Lower lobe of right lung (tissue), 2 donors: ENCODE results near the gene SLC26A3. TPM values are rescaled to one million over a fixed set of nuclear protein-coding genes. Genes with fewer than 3 reads are reported as not detected.

ENCODE experiments used
- ATAC-seq, 2 donors: fragments of 200-7000 bp; cut with Tn5 transposase; one replicate each; pipeline ENCODE4 v1.9.1; 2020 to 2022; ENCODE audit warnings: mild to moderate bottlenecking in 2 of 2, moderate library complexity in 2 of 2
- DNase-seq: peaks from one replicate; pipeline ENCODE4 v3.0.0-alpha.2; 2020
- H3K27ac ChIP-seq: fragments of 200-600 bp; one replicate; pipeline ENCODE4 v1.8.0; 2022
- H3K27me3 ChIP-seq: fragments of 200-600 bp; one replicate; pipeline ENCODE4 v1.8.0; 2022; ENCODE audit warnings: low read depth
- H3K36me3 ChIP-seq: fragments of 200-600 bp; one replicate; pipeline ENCODE4 v1.8.0; 2022; ENCODE audit warnings: mild to moderate bottlenecking
- H3K4me1 ChIP-seq: fragments of 200-600 bp; one replicate; pipeline ENCODE4 v1.8.0; 2022
- H3K4me3 ChIP-seq: fragments of 200-600 bp; one replicate; pipeline ENCODE4 v1.8.0; 2022; ENCODE audit warnings: mild to moderate bottlenecking
- H3K9me3 ChIP-seq: fragments of 200-600 bp; one replicate; pipeline ENCODE4 v1.8.0; 2022
- intact Hi-C: fragments of 100-400 bp; cut with DNase I; formaldehyde crosslinking; loops from one replicate; pipeline ENCODE4 v1.11.0; 2022
- total RNA-seq: library from RNA; stranded (reverse); fragmentation: NEBNext Ultra II Directional; extraction: Animal tissue kit (Norgen Biotek cat#: 25700); gene quantifications from one replicate; pipeline ENCODE4 v1.2.1, GENCODE V29; 2021
- TF ChIP-seq, protein P1 (sequence below): fragments of 200-600 bp; IDR thresholded peaks from one replicate; pipeline ENCODE4 v1.8.0; 2022; ENCODE audit warnings: antibody characterized with exemption, mild to moderate bottlenecking
- donor health status: DM: no; HTN: yes; CAD: no; lungs with severe emphysema.

The SLC26A3 gene
- total RNA-seq, 1 donor from 2014 or later, result not detected

DNA sequence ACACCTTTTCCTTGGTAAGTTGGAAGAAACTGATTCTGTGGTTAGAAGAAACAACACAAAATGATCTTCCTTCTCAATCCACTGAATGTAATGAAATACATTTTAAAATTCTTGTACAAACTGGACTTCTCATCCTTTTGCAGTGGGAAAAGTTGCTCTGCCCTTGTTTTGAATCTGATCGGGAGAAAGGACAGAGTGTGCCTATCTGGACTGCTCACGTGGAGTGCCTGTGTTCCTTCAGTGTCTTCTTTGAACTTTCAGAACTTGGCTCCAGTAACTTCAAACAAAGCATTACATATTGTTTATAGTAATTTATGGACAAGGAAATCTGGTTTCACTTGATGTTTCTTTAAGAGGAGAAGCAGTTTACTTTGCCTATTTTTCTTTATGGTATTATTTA lies 17.1 kb downstream of the SLC26A3 start:
- intact Hi-C loops, result no loop called here
- H3K27ac ChIP-seq, result peak overlapping the region; percentile 3
- no peaks in the 10 kb centered on the region for H3K4me1 ChIP-seq
- no peaks in the 10 kb centered on the region for H3K27me3 ChIP-seq
- ATAC-seq, result no peak
- no peaks in the 10 kb centered on the region for H3K9me3 ChIP-seq
- TF ChIP-seq, protein P1, sequence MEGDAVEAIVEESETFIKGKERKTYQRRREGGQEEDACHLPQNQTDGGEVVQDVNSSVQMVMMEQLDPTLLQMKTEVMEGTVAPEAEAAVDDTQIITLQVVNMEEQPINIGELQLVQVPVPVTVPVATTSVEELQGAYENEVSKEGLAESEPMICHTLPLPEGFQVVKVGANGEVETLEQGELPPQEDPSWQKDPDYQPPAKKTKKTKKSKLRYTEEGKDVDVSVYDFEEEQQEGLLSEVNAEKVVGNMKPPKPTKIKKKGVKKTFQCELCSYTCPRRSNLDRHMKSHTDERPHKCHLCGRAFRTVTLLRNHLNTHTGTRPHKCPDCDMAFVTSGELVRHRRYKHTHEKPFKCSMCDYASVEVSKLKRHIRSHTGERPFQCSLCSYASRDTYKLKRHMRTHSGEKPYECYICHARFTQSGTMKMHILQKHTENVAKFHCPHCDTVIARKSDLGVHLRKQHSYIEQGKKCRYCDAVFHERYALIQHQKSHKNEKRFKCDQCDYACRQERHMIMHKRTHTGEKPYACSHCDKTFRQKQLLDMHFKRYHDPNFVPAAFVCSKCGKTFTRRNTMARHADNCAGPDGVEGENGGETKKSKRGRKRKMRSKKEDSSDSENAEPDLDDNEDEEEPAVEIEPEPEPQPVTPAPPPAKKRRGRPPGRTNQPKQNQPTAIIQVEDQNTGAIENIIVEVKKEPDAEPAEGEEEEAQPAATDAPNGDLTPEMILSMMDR, result no peak
- no peaks in the 10 kb centered on the region for H3K36me3 ChIP-seq
- no peak overlapping the region for H3K4me3 ChIP-seq
- DNase-seq, result no peak

DNA sequence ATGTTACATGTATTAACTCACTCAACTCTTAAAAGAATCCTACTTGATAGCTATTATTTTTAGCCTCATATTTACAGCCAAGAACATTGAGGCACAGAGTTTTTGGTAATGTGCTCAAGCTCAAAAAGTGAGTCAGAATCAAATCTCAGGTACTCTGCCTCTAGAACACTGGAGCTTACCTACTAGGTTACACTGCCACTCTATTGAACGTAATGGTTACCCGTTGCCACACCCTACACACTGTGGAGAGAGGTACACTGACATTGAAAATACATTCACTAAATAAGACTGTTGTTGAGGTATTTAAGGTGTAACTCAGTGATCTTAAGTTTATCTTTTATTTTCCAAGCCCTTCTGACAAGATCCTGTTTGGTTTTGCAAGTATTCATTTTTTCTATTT lies 17.9 kb downstream of the SLC26A3 start:
- H3K9me3 ChIP-seq, result no peaks in the 10 kb centered on the region
- H3K4me3 ChIP-seq, result no peak overlapping the region
- no peaks in the 10 kb centered on the region for H3K36me3 ChIP-seq
- no peak for DNase-seq
- no peaks in the 10 kb centered on the region for H3K4me1 ChIP-seq
- peak in 1 of 2 donors; percentile 78 for ATAC-seq
- no peaks in the 10 kb centered on the region for H3K27me3 ChIP-seq
- H3K27ac ChIP-seq, result peak overlapping the region; percentile 3
- intact Hi-C loops, result no loop called here
- TF ChIP-seq, protein P1, result no peak

DNA sequence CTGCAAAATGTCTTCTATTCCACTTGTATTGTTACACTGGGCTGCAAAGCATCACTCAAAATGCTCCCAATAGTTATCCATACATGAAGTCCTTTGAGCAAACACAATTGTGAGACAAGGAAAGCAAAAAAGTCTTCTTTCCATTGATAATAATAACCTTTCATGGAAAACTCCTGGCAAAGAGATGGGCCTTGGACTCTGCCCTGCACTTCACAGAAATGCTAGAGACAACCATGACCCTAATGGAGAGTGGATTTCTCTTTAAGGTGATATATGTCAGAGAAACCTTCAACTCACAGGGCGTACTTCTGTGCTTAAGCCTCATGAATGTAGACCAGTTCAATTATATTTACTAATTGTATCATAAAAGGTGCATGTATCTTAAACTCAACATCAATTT lies 19.4 kb downstream of the SLC26A3 start:
- no peak overlapping the region for H3K4me3 ChIP-seq
- TF ChIP-seq, protein P1, result no peak
- DNase-seq (no peak), ATAC-seq (no peak)
- no peaks in the 10 kb centered on the region for H3K9me3 ChIP-seq
- no peaks in the 10 kb centered on the region for H3K4me1 ChIP-seq
- no peaks in the 10 kb centered on the region for H3K27me3 ChIP-seq
- H3K27ac ChIP-seq, result no peak overlapping the region
- H3K36me3 ChIP-seq, result no peaks in the 10 kb centered on the region
- intact Hi-C loops, result no loop called here

DNA sequence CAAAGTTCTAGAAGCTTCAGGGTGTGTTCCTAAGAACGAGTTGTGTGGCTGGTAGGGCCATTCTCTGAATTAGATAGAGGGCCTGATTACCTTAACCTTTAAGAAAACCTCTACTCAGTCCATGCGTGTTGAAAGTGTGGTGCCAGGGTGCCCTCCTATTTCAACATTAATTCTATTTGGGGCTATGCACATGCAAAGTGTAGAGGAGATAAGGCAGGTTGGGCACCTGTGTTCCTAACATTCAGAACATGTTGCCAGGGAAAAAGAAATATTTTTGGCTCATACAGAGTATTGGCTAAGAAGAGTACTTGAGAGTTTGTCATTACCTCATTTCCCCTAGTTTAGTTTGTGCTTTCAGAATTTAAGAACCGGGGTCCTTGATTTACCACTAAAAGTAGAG lies 20.6 kb downstream of the SLC26A3 start:
- no peaks in the 10 kb centered on the region for H3K27me3 ChIP-seq
- H3K9me3 ChIP-seq, result no peaks in the 10 kb centered on the region
- no peak overlapping the region for H3K27ac ChIP-seq
- intact Hi-C loops, result no loop called here
- TF ChIP-seq, protein P1, result no peak
- no peaks in the 10 kb centered on the region for H3K4me1 ChIP-seq
- DNase-seq (no peak), ATAC-seq (peak; percentile 54 to 65)
- no peak overlapping the region for H3K4me3 ChIP-seq
- no peaks in the 10 kb centered on the region for H3K36me3 ChIP-seq

DNA sequence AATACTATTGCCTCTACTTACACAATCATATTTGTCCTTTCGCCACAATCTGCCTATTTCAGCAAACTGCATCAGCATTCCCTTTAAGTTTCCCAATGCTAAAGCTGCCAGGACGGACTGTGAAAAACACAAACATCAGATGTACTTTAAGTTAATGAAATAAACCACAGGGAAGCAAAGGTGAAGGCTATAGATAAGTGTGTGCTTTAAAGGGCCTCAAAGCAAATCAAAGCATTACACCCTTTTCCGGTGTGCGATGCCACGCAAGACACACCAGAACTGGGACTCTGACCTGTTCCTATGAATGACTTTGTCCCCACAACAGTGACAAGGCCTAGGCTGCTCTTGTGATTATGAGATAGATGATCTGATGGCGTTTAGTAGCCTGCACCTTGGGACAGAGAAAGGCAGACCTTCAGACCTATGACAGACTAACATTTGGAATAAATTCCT lies 23.4 kb downstream of the SLC26A3 start:
- intact Hi-C loops, result no loop called here
- ATAC-seq (no peak), DNase-seq (no peak)
- no peaks in the 10 kb centered on the region for H3K36me3 ChIP-seq
- H3K27ac ChIP-seq, result no peak overlapping the region
- TF ChIP-seq, protein P1, result no peak
- no peaks in the 10 kb centered on the region for H3K27me3 ChIP-seq
- no peaks in the 10 kb centered on the region for H3K4me1 ChIP-seq
- H3K9me3 ChIP-seq, result no peaks in the 10 kb centered on the region
- no peak overlapping the region for H3K4me3 ChIP-seq

DNA sequence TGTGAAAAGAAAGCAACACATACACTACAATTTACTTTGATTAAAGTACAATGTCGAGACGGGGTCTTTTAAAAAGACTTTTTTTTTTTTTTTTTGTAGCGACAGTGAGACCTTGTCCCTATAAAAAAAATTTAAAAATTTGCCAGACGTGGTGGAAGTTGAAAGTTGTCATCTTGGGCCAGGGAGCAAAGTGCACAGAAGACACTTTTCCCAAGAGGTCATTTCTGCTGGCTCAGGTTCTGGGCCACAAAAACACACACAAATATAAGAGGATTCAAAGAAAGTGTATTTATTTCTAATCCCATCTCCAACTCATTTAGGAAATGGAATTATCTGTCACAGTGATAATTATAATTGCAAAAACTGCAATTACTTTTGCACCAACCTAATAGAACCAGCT lies 24.7 kb downstream of the SLC26A3 start:
- no peak for ATAC-seq
- TF ChIP-seq, protein P1, result no peak
- no peaks in the 10 kb centered on the region for H3K9me3 ChIP-seq
- no peaks in the 10 kb centered on the region for H3K36me3 ChIP-seq
- no peak overlapping the region for H3K4me3 ChIP-seq
- H3K4me1 ChIP-seq, result no peaks in the 10 kb centered on the region
- H3K27ac ChIP-seq, result no peak overlapping the region
- intact Hi-C loops, result no loop called here
- no peak for DNase-seq
- H3K27me3 ChIP-seq, result no peaks in the 10 kb centered on the region
